Measurements from ENCODE around the gene OOSP4A.

OOSP4A gene

DNA sequence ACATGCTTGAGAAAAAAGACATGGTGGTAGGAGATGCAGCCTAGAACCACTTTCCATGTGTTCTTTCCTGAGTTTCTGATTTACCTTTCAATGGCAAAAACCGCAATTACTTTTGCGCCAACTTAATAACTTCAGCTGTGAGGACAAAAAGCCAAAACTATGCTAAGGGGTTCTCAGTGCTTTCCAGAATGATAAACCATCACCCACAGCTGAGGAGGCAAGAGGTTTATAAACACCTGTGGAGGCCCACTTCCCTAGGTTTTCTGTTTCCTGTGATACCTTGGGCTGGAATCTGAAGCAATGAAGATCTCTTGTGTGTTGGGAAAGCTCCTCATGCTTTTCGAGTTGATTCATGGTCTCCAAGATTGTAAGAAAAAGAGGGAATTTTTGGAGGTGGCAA is at the start of gene OOSP4A:
Gene OOSP4A (plus strand): TSS at position 301 of the 400 bp plus-strand sequence. CDS start 0 bp downstream, at position 301.
- DNase-seq (ENCODE audit: low read depth, low spot score), result no peak

DNA sequence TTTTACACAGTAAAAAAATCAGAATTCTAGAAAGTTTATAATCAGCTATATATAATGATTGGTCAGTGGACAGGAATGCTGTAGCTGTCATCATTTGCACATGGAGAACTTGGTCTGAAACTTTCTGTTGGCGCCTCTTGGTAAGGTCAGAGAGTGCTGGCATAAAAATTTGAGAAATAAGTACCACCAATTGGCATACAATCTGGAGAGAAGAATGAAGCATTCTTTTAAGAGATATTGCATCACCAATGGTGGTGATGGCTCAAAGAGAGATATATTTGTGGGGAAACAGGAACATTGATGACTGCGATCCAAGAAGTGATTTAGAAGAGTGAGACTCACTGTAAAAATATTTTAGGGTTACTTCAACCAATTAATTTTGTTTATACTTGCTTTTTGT is 45.4 kb upstream of the OOSP4A start:
- DNase-seq (ENCODE audit: low read depth, low spot score), result no peak

DNA sequence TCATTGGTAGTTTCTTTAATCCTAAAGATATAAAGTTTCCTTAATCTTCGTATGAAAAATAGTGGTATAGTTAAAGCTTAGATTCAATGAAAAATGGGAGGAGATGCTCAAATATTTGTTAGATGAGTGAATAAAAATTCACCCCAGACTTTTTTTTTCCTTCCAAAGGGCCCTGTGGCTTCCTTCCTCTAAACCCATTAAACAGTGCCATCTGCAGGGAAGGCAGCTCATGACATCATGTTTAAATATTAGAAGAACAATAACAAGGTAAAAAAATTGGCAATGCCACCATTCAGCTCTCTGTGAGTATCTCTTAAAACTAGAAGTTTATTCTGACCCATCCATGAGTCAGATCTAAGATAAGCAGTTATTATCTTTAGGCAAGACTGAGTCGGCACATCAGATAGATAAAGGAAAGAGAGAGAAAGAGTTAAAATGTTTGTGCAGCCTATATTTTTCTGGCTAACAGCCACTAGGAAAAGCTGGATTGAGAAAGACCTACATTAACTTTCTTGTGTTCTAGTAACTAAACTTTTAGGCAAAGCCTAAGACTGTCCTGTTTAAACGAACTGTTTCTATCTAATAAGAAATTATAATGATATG is 44.7 kb upstream of the OOSP4A start:
- DNase-seq (ENCODE audit: low read depth, low spot score), result no peak

DNA sequence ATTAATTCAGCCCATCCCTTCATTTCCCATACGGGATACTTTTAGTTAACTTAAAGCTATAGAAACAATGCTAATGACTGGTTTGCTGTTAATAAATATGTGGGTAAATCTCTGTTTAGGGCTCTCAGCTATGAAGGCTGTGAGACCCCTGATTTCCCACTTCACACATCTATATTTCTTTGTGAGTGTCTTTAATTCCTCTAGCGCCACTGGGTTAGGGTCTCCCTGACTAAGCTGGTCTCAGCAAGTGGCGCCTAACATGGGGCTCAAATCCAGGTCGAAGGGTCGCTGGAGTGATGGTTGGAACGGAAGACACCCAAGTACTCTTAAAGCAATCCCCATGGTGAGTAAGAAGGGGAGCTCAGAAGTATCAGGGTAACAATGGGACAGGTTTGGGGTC is 40.0 kb upstream of the OOSP4A start:
- DNase-seq (ENCODE audit: low read depth, low spot score), result no peak

DNA sequence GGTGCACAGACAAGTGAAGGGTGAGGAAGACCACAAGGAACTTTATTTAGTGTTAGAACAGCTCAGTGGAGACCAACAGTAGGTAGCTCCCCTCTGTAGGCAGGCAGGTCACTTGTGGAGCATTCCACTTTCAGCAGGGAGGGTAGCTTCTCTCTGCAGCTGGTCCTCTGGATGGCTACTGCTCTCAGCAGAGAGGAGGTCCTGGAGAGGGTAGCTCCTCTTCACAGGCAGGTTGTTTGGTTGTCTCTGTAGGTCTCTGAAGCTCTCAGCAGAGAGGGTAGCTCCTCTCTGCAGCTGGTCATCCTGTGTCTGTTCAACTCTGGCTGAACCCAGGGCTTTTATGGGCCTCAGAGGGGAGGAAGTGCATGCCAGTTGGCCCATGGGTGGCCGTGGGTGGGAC is 32.1 kb upstream of the OOSP4A start:
- DNase-seq (ENCODE audit: low read depth, low spot score), result no peak

DNA sequence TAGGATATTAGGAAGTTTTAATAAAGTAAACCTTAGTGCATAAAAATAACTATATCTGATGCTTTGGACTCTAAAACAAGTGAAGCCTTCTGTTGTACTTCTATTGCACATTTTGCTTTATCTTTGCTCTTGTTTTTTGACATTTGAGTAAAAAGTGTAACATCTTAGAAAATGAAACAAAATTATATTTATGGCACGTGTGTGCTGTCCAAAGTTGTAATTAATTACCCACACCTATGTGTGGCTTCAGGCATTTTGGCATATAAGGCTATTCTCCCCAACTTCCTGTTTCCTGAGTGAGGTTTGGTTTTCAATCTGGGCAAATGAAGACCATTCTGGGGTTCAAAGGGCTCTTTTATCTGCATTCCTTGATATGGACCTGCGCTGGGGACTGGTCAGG is 25.7 kb upstream of the OOSP4A start, which contains the start of gene OOSP1:
Gene OOSP1 (plus strand): TSS at position 301 of the 400 bp plus-strand sequence. CDS start 23 bp downstream, at position 324.
- DNase-seq (ENCODE audit: low read depth, low spot score), result no peak

DNA sequence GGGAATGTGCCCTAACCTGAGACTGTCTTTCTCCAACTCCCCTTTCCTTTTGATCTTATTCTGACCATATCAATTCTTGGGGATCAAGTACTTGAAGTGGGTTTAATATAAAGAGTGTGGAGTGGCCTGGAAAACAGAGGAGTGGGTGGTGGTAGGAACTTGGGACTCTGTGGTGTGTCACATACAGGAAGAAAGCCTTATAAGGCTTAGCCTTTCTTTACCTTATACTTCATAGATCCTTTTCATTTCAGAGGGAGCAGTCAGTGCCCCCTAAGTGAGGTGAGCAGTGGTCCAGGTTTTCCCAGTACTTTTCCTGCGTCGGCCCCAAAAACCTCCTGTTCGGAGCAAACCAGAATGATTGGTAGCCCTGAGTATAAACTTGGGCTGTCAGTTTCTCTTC is 25.1 kb upstream of the OOSP4A start:
- DNase-seq (ENCODE audit: low read depth, low spot score), result no peak

DNA sequence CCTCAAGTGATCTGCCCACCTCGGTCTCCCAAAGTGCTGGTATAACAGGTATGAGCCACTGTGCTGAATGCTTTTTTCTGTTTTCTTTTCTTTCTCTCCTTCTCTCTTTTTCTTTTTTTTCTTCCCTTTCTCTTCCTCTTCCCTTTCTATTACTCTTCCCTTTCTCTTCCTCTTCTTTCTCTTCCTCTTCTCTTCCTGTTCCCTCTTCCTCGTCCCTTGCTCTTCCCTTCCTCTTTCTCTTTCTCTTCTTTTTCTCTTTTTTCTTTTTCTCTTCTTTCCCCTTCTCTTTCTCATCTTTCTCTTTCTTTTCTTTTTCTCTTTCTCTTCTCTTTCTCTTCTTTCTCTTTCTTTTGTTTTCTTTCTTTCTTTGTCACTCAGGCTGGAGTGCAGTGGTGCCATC is 24.4 kb upstream of the OOSP4A start:
- no peak for DNase-seq (ENCODE audit: low read depth, low spot score)

DNA sequence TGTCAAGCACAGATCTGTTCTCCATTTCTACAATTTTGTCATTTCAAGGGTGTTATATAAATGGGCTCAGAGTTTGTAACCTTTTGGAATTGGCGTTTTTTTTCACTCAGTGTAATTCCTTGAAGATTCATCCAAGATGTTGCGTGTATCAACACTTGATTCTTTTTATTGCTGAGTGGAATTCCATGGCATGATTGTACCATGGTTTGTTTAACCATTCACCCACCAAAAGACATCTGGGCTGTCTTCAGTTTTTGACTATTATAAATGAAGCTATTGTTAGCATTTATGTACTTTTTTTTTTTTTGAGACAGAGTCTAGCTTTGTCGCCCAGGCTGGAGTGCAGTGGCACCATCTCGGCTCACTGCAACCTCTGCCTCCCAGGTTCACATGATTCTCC is 22.7 kb upstream of the OOSP4A start:
- no peak for DNase-seq (ENCODE audit: low read depth, low spot score)

DNA sequence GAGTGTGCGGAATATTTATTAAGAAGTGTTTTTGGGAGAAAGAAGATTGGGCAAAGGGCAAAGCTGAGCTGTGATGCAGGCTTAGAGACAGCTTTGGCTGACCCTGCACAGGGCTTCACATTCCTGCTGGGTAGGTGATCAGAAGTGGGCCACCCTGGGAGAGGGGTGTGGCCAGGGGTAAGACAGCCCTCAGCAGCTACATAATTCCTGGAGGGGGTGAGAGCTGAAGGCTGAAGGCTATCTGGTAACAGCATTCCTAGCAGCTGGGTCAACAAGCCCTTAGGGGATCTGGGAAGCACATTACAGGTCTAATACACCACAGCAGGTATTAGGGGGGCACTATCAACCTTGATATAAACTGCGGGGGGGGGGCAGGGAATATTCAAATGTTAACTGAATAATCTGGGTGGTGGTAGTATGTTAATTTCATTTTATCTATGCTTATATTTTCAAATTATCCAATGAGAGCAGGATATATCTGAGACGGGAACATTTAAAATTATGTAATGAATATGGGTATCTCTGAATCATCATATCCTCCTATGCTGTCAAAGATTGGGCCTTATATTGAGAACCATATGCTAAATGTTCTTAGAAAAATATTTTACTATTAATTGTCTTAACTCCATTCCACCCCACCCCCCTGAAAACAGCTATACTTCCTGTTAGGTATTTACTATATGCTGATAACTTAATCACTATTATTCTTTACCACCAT is 19.7 kb upstream of the OOSP4A start:
- DNase-seq (ENCODE audit: low read depth, low spot score), result no peak

DNA sequence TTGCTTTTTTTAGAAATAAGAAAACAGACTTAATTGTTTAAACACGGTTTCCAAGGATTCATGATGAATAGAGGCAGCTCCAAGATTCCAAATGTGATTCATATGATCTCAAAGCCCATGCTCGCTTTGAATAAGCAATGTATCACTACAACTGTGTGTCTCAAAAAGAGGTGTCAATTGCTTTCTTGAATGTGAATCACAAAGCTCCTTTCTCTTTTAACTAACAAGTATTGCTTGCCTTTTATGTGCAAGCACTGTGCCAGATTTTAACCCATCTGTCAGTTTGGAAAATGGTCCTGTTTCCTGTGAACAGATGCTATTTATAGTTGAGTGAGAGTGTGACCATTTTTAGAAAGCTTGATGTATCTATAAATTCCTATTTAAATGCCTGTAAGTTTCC is 19.1 kb upstream of the OOSP4A start:
- no peak for DNase-seq (ENCODE audit: low read depth, low spot score)

DNA sequence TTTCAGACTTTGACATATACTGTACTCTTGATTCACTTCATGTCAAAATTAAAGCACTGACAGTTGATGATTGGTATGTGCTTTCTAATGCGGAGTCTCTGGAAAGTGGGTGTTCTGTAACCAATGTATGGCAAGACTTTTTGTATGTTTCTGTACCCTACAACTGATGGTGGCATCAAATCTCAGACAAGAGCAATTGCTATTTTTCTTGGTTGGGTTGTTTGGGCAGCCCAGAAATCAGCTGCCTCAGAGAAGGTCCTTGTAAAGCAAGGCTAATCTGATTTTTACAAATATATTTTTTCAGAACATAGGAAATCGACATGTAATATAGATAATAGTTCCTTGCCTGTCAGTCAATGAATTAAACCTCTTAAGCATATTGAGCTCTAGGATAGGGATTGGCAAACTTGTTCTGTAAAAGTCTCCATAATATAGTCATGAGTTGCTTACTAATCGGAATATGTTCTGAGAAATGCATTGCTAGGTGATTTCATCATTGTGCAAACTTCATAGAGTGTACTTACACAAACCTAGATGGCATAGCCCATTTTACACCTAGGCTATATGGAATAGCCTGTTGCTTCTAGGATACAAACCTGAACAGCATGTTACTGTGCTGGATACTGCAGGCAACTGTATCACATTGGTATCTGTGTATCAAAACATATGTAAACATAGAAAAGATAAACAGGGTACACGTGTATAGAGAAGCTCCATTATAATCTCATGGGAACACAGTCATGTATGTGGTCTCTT is 10.2 kb upstream of the OOSP4A start:
- no peak for DNase-seq (ENCODE audit: low read depth, low spot score)

DNA sequence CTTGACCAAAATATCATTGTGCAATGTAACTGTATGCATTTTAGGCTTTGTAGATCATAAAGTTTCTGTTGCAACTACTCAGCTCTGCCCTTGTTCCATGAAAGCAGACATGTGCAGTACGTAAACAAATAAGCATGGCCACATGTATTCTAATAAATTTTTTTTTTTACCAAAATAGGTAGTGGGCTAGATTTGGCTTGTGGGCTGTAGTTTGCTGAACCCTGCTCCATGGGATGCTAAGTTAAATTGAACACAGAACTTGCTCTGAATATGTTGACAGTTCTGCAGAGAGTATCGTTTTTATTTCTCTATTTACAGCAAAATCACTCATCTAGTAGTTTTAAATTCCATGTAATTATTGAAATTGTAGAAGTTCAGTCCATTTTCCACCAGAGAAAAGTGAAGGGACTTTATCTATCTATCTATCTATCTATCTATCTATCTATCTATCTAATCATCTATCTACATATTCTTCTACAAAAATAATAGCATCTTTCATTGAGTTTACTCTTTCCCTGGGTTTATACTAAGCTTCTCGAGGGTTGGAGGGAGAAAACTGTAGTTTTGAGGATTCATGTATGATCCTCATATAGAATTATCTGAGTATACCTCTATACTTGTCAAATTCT is 9.5 kb upstream of the OOSP4A start:
- DNase-seq (ENCODE audit: low read depth, low spot score), result no peak

DNA sequence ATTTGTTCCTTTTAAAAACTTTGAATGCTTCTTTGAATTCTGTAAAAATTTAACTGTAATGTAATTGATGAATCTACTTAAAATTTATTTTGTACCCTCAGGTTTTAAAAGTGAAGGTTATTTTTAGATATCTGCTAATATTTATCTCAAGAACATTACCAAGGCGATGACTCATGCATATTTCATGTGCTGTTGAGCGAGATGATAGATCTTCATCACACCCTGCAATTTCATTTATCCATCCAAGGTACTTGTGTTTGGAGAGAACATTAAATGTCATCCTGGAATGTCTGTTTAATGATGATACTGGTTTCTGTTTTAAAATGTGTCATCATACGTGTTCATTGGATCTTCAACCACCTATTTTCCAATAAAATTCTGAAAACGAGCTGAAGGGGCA is 6.7 kb upstream of the OOSP4A start:
- DNase-seq (ENCODE audit: low read depth, low spot score), result no peak

DNA sequence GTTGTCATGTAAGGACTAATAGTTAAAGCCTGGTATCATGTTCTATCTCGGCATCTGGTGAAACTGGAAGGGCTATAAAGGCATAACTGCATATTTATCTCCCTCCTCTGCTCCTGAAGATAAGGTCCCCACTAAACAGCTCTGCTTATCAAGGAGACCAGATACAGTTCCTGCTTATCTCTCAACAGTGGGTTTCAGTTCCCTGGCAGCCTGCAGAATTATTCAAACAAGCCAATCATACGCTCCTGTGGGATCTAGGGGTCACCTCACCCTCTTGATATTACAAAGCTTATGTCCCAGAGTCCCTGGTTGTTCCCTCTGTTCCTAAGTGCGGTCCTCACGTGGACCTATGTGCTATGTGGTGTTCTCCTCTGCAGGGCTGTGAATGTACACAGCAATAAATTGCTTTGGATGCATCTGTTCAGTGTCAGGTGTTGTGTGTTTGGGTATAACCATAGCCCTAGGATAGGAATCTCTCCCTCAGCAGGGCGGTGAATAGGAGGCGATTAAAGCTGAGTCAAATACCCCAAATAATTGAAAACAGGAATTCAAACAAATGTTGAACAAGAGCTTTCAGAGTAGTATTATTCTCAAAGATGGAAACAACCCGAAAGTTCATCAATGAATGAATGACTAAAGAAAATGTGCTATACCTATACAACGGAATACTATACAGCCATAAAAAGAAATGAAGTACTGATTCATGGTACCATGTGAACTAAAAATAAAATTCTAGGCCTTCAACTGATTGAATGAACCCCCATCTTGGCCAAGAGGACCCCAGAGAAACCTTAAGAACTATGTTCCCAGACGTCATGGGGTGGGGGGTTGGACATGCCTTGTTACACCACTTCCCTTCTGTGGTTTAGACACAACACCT is 3.1 kb upstream of the OOSP4A start:
- DNase-seq (ENCODE audit: low read depth, low spot score), result no peak

DNA sequence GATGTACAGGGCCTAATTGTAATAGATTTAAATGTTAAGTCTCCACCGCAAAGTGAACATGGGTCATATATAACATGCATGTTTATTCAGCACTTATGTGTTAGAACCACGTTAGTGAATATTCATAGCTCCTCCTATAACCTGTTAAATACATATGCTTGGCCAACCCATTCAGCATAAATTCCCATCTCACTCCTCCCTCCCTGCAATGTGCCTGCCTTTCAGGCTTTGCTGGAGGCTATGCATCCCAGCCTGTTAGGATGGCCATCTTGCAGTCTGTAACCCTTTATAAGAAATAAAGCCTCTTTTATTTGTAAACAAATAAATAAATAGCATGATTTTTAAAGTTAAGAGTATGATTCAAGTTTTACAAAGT is 1.7 kb upstream of the OOSP4A start:
- no peak for DNase-seq (ENCODE audit: low read depth, low spot score)

DNA sequence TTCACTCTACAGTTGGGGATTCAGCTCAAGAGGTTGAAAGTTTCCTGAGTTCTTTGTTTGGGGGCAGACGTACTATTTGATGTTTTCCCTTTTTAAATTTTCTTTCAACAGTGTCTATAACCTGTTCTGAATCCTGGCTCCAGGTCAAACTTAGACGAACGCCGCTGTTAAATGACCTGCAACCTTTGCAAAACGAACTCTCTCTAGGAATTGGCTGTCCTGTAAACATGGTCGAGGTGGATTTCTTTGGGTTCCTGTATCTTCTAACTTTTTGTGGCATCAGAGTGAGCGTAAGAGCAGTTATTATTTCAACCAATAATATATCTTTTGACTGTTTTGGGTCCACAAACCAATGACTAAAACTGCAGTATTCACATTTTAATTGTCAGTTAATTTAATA is 1.6 kb downstream of the OOSP4A start:
- no peak for DNase-seq (ENCODE audit: low read depth, low spot score)

DNA sequence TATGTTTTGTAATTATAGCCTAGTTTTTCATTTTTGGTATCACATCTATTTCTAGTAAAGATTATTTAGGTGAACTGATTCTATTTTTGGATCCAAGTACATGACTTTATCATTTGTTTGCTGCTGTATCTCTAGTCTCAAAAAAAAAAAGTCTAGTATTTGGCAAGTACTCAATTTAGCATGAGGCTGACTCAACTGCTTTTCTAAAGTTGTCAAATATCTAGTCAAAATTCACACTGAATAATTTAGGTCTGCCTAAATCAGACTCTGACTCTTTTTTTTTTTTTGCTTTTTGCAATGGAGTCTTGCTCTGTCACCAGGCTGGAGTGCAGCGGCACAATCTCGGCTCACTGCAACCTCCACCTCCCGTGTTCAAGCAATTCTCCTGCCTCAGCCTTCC is 2.4 kb downstream of the OOSP4A start:
- DNase-seq (ENCODE audit: low read depth, low spot score), result no peak

DNA sequence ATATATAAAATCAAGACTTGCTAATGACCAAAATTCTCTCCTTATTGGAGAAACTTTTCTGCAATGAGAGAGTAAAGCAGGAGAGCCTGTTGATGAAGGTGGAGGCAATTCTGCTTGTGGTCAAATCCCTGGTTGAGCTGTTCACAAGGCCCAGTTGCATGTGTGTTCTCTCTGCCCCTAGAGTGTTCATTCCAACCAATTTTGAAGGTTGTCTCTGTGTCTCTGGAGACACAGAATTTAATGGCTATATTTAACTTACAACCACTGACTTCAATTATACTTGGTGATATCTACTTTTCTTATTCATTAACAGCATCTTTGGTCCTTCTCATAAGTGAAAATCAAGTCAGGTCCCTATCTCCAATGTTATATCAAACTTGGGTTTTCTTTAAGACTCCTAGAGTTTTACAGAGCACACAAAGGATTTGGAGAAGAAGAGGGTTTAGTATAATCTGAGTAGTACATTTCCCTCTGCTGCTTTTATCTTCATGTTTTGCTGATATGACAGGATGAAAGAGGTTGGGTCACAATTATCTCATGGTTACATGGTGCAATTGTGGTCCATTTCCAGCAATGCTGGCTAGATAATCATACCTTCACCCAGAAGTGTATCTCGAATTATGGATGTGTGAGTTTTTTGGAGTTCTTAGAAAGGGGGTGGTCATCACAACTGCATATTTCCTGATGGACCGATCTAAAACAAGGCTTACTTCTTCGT is 4.0 kb downstream of the OOSP4A start:
- DNase-seq (ENCODE audit: low read depth, low spot score), result no peak

DNA sequence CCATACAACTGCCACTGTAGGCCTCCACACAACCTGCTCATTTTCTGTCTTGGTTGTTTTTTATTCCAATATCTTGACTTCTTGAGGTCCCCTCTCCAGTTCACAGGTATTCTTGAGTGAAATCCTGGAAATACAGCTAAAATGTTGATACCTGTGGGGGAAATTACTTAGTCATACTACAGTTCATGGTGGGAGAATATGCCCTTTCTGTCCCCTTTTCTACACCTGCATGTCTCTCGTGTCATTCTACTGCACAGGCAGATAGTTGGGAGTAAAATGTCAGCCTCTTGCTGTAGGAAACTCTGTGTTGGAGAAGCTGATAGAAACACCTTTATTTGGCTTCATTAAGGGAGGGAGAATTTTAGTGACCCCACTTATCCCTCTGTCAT is 4.6 kb downstream of the OOSP4A start:
- no peak for DNase-seq (ENCODE audit: low read depth, low spot score)

DNA sequence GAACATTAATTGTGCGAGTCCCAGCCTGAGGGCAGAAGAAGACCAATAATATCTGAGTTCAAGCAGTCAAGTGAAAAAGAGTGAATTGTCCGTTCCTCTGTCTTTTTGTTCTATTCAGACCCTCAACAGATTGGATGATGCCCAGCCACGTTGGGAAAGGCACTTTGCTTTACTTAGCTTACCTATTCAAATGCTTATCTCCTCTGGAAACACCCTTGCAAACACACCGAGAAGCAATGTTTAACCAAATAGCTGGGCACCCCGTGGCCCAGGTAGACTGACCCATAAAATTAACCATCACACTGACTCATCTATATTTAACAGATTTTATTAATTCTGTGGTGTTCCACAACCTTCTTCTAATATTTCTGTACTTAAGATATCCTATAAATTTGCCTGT is 9.3 kb downstream of the OOSP4A start:
- DNase-seq (ENCODE audit: low read depth, low spot score), result no peak

Data from iPS DF 19.7 (cell line).